IPS DF 19.7 (cell line): ENCODE measurements around the gene LENG1.

Experiments used
- DNase-seq: peaks from one replicate; pipeline ENCODE4 v3.0.0-alpha.2; 2013; ENCODE audit warnings: low read depth, low spot score

The LENG1 gene

DNA sequence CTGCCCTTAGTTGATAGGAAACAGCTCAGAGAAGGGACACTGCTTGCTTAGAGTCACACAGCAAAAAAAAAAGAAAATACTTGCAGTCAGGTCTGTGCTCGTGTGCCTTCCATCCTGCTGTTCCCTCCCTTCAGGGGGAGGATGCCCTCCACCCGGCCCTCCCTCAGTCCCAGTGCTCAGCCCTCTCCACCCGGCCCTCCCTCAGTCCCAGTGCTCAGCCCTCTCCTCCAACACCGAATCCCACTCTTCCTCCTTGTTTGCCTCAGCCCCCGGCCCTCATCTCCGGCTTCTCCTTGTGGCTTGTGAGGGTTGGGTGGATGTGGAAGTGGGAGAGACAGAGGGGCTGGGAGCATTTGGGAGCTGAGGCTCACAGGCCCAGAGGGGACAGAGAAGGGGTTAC lies 49.9 kb downstream of the LENG1 start:
- DNase-seq, result no peak

DNA sequence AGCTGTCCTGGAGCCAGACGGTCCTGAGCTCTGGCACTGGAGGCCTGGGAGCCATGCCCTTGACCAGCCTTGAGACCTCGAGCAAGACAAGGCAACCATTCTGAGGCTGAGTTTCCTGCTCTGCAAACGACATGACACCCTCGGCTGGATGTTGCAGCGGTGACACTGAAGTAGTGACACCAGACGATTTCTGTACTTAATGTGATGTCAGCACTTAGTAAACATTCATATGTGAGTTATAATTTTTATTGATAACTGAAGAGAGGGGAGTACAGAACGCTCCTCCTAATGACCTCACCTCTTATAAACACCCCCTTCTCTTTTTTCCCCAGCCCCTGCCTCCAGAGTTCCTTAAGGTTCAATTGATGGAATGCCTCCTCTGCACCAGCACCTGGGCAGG lies 51.0 kb downstream of the LENG1 start:
- no peak for DNase-seq

DNA sequence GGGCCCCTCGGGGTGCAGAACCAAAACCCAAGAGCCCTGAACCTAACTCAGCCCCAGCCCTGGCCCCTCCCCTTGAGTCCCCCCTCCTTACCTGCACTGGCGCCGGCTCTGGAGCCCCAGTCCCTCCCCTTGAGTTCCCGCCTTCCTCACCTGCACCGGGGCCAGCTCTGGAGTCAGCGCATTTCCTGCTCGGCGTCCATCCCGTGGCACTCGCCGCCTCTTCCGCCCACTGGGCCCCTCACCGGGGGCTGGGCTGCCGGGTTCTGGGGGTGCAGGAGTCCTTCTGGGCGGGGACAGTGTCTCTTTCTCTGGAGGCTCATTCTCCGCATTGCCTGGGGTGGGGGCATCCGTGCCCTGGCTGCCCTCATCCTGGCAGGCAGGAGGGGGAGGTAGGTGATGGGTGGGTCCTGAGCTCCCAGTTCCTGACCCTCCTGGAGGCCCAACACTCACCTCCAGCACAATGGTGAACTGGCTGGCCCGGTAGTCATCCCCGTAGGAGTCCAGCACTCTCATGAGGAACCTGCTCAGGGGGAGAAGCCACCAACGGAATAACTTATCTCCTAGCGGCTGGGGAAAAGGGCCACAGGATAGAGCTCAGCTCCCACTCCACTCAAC lies 51.5 kb downstream of the LENG1 start:
- no peak for DNase-seq

DNA sequence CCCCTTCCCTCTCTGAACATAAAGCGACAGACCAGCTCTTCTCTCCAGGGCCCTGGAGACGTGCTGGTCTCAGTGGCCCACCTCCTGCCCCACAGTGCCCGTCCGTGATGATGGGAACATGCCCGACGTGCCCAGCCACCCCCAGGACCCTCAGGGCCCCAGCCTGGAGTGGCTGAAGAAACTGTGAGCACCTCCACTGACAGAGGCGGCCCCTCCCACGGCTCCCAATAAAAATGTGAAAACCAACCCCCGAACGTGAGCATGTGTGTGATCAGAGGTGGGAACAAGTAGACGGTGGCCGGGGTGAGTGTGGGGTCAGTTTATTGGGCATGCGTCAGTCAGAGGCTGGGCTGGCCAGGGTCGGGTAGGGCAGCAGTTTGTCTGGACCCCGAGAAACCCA lies 52.8 kb downstream of the LENG1 start:
- DNase-seq, result no peak

DNA sequence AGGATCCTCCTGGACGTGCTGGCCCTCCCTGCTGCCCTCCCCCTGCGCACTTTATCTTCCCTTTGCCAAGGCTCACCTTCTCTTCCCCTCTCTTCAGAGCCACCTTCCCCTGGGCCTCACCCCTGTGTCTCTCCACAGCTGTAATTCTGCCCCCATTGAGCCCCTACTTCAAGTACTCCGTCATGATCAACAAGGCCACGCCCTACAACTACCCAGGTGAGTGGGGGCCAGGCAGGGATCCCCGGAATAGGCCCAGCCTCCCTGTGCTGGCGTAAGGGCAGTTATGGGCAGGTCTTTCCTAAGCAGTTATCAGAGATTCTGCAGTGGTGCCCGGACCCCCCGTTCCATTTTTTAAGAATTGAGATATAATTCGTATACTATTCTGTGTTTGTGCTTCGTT lies 53.7 kb downstream of the LENG1 start:
- DNase-seq, result no peak
